Upper lobe of right lung (tissue), 1 donor: ENCODE measurements around the gene PDCD4. TPM values are rescaled to one million over a fixed set of nuclear protein-coding genes. Genes with fewer than 3 reads are reported as not detected.
"Not testable (repeated sequence)": the region's sequence is repeated elsewhere in the genome, so short reads cannot be mapped to it uniquely, and the experiment has no call there.

Experiments
- ATAC-seq: fragments of 200-7000 bp; cut with Tn5 transposase; one replicate; pipeline ENCODE4 v1.9.1; 2020; ENCODE audit warnings: mild to moderate bottlenecking, moderate library complexity
- DNase-seq: peaks from one replicate; pipeline ENCODE4 v3.0.0-alpha.2; 2020
- H3K27ac ChIP-seq: fragments of 200-600 bp; one replicate; pipeline ENCODE4 v1.8.0; 2022
- H3K27me3 ChIP-seq: fragments of 200-600 bp; one replicate; pipeline ENCODE4 v1.8.0; 2022; ENCODE audit warnings: mild to moderate bottlenecking
- H3K36me3 ChIP-seq: fragments of 200-600 bp; one replicate; pipeline ENCODE4 v1.8.0; 2022
- H3K4me1 ChIP-seq: fragments of 200-600 bp; one replicate; pipeline ENCODE4 v1.8.0; 2022
- H3K4me3 ChIP-seq: fragments of 200-600 bp; one replicate; pipeline ENCODE4 v1.8.0; 2022; ENCODE audit warnings: mild to moderate bottlenecking
- H3K9me3 ChIP-seq: fragments of 200-600 bp; one replicate; pipeline ENCODE4 v1.8.0; 2022
- CTCF ChIP-seq: fragments of 200-600 bp; IDR thresholded peaks from one replicate; pipeline ENCODE4 v1.8.0; 2022; ENCODE audit warnings: antibody characterized with exemption
- intact Hi-C: fragments of 100-400 bp; cut with DNase I; formaldehyde crosslinking; loops from one replicate; pipeline ENCODE4 v1.11.0; 2022
- total RNA-seq: library from RNA; stranded (reverse); fragmentation: NEBNext Ultra II Directional; extraction: Animal tissue kit (Norgen Biotek cat#: 25700); gene quantifications from one replicate; pipeline ENCODE4 v1.2.1, GENCODE V29; 2021
- donor health status: DM: no; HTN: yes; CAD: no; lungs with severe emphysema.

The PDCD4 gene
- total RNA-seq, 1 donor from 2014 or later = 48.6 TPM

- no peak for ATAC-seq
- peaks cover 58% of the 10 kb centered on the region for H3K4me1 ChIP-seq
- intact Hi-C loops = no loop called here
Measured at GRCh38 chr10:110863361-110863760, 8.4 kb upstream of the PDCD4 start.

DNA sequence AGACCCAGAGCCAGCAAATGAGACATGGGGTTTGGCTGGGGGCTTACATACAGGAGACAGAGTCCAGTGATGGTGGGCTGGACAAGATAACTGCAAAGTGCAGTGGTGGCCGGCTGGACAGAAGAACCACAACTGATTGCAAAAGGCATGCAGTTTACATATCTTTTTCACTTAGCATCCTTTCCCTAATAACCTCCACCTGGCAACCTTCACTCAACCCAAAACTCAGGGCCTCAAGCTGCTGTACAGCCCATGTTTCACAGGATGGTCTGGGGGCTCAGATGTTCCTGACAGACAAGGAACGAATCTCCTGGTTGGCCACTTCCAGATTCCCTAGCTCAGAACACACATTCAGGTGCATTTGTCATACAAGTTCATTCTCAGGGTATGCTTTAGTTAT is 7.8 kb upstream of the PDCD4 start:
- DNase-seq (no peak), ATAC-seq (no peak)
- H3K36me3 ChIP-seq = no peaks in the 10 kb centered on the region
- peaks cover 57% of the 10 kb centered on the region for H3K4me1 ChIP-seq
- H3K27ac ChIP-seq = peak overlapping the region; percentile 89
- intact Hi-C loops = no loop called here
- no peak overlapping the region for H3K4me3 ChIP-seq
- TF ChIP-seq CTCF = no peak
- H3K27me3 ChIP-seq = no peaks in the 10 kb centered on the region
- no peaks in the 10 kb centered on the region for H3K9me3 ChIP-seq

More at GRCh38 chr10:110863361-110863760, 8.4 kb upstream of the PDCD4 start:
- no peak for TF ChIP-seq CTCF
- Histone ChIP-seq H3K9me3 (no peaks in the 10 kb centered on the region), H3K27ac (no peak overlapping the region), H3K4me3 (no peak overlapping the region), H3K27me3 (no peaks in the 10 kb centered on the region), H3K36me3 (no peaks in the 10 kb centered on the region)
- DNase-seq = no peak

DNA sequence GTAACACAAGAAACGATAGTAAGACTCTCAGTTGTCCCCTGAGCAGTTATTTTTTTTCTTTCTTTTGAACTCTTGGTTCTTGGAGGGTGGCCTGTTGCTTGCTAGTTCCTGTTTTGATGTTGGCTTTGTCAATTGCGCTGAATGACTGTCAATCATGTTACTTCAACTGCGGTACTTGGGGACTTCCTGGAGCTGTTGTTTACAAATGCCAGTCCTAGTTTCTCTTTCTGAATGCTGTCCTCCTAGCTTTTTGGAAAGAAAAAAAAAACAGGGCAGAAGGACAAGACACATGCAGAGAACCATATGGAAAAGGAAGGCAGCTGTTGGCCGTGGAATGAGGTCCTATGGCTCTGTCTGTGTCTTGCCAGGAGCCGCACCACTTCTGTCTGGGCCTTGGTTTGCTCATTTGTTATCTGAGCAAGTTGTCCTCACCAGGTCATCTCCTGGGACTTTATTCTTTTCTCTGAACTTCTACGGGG is 7.0 kb upstream of the PDCD4 start:
- H3K4me1 ChIP-seq = peaks cover 49% of the 10 kb centered on the region
- peak overlapping the region; percentile 89 for H3K27ac ChIP-seq
- intact Hi-C loops = no loop called here
- H3K4me3 ChIP-seq = peak overlapping the region; percentile 20
- no peaks in the 10 kb centered on the region for H3K36me3 ChIP-seq
- DNase-seq (no peak), ATAC-seq (peak; percentile 68)
- H3K27me3 ChIP-seq = no peaks in the 10 kb centered on the region
- TF ChIP-seq CTCF = no peak
- no peaks in the 10 kb centered on the region for H3K9me3 ChIP-seq

DNA sequence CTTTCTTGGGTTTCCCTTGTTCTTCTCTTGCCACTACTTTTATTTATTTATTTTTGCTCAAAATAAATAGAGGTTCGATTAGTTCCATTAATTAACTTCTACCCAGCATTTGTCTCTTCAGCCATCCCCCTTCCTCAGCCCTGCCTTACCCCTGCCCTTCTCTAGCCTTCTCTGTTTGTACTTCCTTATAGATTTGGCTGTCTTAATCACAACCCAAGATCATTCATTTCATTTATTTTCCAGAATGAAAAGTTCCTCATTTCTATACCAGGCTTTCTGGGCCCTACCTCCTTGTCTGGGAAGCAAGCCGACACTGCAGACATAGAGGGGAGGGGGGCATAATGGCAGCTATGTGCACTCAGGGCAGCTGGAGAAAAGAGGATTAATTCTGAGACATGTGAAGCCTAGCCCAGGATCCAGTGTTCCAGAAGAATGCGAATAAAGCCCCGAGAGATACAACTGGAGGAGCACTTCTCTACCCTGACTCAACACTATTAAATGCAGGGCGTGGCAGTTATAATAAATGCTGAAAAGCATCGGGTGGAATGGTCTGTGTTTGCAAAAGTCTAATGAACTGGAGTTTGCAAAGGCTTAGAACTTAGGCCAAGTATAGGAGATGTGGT is 6.4 kb upstream of the PDCD4 start:
- Histone ChIP-seq H3K36me3 (no peaks in the 10 kb centered on the region), H3K4me1 (peaks cover 43% of the 10 kb centered on the region), H3K27me3 (no peaks in the 10 kb centered on the region), H3K27ac (peak overlapping the region; percentile 89), H3K9me3 (no peaks in the 10 kb centered on the region), H3K4me3 (peak overlapping the region; percentile 20)
- DNase-seq = no peak
- peak; percentile 38 for ATAC-seq
- TF ChIP-seq CTCF = no peak
- intact Hi-C loops = no loop called here

DNA sequence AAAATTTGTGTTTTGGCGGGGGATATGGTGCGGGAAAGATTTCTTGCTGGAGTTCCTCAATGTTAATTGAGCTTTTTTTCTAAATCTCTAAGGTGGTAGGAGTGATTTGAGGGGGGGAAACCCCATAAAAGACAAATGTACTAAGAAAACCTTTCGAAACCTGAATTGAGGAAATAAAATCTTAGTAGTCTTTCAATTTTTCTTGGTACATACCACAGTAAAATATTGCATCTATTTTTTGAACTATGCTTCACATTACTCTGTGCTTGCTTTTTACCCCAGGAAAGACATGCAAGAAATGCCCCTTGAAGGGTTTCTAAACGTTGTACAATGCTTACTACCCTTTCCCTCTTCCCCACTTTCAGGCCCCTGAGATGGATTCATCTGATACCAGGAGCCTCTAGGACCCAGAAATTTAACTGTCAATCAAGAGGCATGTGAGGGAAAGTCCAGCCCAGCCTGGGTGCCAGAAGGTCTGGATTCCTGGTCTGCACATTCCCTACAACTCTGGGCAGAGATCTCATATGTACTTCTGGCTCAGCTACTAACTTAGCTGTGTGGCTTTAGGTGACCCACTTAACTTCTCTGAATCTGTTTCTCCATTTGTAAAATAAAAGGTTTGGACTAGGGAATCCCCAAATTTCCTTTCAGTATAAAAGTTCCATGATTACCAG is 5.8 kb upstream of the PDCD4 start:
- Histone ChIP-seq H3K9me3 (no peaks in the 10 kb centered on the region), H3K4me3 (no peak overlapping the region), H3K27me3 (no peaks in the 10 kb centered on the region), H3K27ac (peak overlapping the region; percentile 89), H3K4me1 (peaks cover 43% of the 10 kb centered on the region), H3K36me3 (no peaks in the 10 kb centered on the region)
- ATAC-seq = peak; percentile 38
- no peak for DNase-seq
- no peak for TF ChIP-seq CTCF
- intact Hi-C loops = no loop called here

DNA sequence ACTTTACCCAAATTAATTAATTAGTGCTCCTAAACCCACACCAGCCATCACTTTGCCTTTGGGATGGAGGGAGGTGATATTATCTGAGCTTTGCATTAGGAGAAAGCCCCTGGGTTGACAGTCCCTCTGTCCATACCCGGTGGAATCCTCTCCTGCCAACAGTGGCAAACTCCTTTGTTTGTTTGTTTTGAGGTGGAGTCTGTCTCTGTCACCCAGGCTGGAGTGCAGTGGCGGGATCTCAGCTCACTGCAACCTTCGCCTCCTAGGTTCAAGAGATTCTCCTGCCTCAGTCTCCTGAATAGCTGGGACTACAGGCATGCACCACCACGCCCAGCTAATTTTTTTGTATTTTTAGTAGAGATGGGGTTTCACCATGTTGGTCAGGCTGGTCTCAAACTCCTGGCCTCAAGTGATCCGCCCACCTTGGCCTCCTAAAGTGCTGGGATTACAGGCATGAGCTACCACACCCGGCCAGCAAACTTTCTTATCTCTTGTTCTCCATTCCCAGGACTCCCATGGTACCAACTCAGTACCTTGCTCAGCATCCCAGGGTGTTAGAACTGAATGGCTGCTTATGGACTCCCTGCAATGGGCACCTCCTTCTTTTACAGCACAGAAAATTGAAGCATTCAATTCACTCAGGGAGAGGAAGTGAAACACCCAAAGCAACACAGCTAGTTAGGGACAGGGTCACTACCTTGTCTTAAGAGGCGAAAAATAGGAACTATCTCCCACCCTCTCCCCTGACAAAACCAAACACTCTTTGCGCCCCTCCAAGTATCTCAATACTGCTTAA is 4.5 kb upstream of the PDCD4 start:
- H3K27me3 ChIP-seq, H3K36me3 ChIP-seq, DNase-seq, H3K4me3 ChIP-seq, intact Hi-C loops, H3K9me3 ChIP-seq: not testable (repeated sequence)
- Histone ChIP-seq H3K4me1 (peaks cover 44% of the 10 kb centered on the region), H3K27ac (peak overlapping the region; percentile 52)
- ATAC-seq = peak; percentile 4
